GM19328 (cell line): Measurements from ENCODE around the gene MDP1.

ENCODE experiments used
- ATAC-seq: cut with Tn5 transposase; IDR thresholded peaks from one replicate; pipeline ENCODE4 v1.9.1; 2021; ENCODE audit warnings: mild to moderate bottlenecking, moderate library complexity; ENCODE audit not compliant: unreplicated experiment

Gene MDP1

DNA sequence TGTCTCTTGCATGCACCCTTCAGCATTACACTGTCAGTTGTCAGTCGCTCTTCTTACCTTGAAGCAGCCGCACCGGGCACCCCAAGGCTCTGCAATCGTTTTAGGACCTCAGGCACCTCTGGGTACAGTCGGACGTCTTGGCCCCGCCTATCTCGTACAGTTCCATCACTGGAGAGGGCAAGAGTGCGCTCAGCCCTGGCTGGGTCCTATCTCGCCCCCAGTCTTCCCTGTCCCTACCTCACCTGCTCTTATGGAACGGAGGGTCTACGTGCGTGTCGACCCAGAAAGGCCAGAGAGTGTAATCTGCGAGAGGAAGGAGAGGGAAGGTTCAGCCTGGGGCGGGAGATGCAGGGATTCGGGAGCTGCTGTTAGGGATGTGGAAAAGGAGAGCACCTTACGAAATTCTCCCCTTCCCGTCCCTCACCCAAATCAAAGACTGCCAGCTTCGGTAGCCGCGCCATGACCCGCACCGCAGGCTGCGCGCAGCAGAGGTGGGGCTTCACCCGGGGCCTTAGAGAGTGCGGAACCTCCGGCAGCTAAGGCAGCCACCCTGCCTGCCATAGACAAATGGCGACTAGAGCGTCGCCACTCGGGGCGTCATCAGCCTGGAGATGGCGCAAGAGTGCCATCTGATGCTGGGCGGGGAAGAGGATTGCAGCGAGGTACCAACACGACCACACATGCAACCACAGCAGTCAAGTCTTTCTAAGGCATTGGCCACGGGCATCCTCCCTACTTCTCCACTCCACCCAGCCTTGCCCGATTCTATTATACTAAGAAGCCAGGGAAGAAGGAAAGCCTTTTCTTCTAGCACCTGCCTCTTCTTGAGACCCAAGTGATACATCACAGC is at the start of gene MDP1:
Gene MDP1, minus strand, starts transcription at position 572 of the 850 bp plus-strand sequence. Its CDS starts 111 bp downstream, at position 461.
- peak; percentile 49 for ATAC-seq

DNA sequence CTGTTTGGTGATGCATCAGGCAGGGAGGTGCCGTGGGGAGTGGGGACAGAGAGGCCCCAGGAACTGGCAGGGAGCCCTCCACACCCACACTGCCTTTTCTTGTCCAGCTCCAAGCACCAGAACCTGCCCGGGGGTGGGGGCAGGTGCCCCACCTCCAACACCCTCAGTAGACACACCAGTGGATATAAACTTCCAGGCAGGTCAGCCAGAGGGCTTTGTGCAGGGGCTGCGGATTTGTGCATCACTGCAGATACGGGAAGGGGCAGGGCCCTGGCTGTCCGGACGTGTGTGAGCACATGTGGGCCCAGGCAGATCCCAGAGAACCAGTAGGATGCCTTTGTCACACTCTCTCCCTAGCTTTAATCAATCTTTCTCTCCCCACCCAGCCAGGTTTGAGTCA is 48.4 kb upstream of the MDP1 start:
- ATAC-seq, result no peak

GRCh38 chr14:24263848-24264247 is 48.0 kb upstream of the MDP1 start:
- ATAC-seq, result no peak

DNA sequence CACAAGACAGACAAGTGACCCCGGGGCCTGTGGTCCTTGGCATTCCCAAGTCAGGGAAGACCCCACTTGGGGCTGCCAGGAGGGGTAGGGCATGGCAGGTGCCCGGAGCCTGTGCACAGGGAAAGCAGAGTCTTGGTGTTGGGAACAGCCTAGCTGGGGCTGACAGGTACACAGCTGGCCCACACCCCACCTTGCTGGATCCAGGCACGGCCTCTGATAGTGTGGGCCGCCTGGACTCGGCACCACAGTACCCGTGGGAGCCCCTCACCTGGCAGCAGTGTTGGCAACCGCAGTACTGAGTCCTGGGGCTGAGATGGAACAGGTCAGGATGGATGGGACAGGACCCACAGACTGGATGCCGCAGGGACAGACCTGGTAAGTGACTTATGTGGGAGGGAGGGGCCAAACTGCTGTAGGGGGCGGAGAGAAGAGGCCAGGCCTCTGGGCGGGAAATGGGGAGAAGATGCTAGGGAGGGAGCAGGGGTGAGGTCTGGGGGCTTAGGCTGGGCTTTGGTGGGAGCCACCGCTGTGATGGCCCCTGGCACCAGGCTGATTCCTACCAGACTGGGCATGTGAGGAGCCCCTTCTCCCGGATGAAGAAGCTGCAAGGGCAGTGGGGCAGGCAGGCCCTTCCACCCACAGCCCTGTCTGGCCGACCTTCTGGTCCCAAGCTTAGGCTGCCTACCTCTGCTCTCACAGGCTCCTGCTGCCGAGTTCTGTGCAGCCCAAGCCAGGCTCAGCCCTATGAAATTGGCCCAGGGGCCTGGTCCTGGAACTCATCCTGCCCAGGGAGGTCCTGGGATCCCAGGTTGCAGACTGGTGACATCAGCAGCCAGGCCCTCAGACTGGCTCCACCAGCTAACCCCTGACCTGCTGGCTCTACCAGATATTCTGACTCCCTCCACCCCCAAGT is 47.2 kb upstream of the MDP1 start, which contains the start of gene TGM1:
Gene TGM1, minus strand, starts transcription at position 357 of the 913 bp plus-strand sequence. CDS start 825 bp downstream, outside the sequence.
- no peak for ATAC-seq

- ATAC-seq, result no peak
Measured at GRCh38 chr14:24261969-24262327, 46.1 kb upstream of the MDP1 start.

DNA sequence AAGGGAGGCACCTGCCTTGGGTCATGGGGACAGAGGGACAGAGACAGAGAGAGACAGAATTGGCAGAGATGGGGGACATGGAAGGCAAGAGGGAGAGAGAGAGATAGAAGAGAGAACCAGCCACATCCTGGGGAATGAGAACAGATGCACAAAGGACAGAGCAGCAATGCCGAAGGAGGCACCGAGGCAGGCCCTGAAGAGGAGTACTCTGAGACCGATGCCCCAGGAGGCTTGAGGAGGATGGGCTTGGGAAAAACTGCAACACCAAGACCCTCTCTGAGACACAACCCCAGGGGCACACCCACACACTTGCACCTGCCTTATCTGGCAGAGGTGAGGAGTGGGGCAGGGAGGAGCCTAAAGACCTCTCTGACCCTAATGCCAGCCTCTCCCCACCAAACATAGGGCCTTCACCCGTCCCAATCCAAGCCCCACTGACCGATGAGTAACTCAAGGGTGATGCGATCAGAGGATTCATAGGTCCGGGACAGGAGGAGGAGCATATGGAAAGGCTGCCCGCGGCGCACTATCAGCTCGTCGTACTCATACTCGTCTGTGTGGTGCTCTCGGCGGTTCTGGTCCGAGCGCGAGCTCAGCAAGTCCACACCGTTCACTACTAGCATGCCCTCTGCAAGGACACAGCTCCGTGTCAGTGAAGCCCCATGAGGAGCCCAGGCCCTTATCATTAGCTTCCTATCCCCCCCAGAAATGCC is 45.5 kb upstream of the MDP1 start:
- ATAC-seq, result no peak

DNA sequence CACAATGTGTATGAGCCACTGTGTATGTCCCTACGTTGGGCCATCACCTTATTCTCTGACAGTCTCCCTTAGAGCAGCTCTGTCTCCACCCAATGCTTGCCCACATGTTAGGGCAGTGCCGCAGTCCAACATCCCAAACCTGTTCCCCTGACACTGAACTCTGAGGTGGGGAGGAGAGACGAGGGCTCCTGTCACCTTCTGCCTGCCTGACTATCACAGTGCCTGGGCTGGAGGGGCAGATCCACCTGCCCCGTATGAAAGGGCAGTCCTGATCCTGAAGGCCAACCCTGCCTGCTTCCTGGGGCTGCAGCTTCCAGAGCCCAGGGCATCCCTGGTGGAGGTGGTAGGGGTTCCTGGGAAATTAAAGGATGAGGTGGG is 44.9 kb upstream of the MDP1 start:
- no peak for ATAC-seq

DNA sequence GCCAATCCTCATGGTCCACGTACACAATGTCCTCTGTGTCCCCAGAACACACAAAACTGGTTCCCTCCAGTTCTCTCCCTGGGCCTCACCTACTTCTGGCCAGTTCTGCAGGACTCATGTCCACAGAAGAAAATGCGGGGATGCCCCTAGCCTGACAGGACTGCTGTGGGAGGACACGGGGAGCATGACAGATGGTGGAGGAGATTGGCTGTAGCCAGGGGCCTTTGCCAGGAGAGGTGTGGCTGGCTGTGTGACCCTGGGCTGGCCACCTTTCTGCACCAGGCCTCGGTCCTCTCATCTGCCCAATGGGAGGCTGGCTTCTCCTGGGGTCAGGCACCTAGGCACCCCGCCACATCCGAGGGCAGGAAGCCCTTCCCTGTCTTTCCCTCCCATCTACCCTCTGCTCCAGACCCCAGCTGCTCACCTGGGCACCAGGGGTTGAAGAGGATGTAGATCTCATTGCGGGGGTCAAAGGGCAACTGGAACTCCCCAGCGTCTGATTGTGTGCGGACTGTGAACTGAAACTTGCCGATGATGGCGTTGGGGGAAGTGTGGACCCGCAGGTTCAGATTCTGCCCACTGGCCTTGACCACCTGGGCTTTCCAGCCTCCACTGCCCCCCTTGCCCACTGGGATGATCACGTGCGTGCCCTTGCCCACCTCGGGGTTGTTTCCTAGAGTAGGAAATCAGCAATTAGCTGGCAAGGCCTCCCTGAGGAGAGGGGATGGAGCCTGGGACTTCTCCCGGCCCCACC is 44.3 kb upstream of the MDP1 start:
- no peak for ATAC-seq

DNA sequence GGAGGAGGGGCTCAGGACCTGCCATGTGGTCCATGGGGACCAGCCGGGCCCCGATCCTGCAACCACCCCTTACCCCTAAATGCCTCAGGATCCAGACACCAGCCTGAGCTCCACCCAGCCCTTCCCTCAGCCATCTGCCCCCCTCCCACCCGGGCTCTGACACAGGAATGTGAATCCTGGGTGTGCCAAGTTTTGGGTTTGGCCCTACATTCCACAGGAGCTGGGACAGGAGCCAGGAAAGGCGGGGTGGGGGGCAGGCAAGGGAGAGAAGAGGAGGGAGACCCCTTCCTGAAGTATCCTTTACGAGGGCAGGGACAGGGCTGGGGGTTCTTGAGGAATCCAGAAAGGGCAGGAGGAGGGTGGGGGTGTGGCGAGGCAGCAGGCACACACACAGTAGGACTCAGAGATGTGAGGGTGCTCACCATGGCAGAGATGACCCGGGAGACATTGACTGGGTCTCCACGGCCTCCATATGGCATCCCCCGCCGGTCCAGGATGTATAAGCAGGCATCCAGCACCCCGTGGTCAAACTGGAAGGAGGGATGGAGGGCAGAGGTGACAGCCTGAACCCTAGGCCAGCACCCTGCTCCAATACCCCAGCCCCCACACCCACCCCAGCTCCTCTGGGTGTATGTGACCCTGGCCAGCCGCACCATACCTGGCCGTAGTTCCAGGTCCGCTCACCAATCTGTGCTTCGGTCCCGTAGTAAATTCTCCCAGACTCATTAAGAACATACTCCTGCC is 43.6 kb upstream of the MDP1 start:
- ATAC-seq, result no peak

- no peak for ATAC-seq
Measured at GRCh38 chr14:24258548-24259265, 42.8 kb upstream of the MDP1 start.

GRCh38 chr14:24258119-24258518 is 42.3 kb upstream of the MDP1 start:
- ATAC-seq, result no peak

DNA sequence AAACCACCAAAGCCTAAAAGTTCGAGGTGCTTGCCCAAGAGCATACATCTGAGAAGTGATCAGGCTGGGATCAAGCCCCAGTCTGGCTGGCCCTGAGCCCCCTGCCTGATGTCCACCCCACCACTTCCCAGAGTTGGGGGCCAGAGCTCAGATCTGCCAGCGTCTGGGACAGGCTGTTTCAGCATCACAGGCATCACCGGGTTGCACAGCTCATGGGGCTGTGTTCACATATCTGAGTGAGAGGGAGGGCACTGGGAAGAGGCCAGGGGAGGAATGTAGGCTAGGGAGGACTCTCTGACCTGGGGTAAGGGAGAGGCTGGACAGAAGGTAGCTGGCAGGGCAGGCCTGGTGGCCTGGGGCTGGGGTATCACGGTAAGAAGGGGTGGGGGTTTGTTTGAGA is 41.1 kb upstream of the MDP1 start:
- ATAC-seq, result no peak

- ATAC-seq, result no peak
Measured at GRCh38 chr14:24255931-24256711, 40.3 kb upstream of the MDP1 start.

- ATAC-seq, result no peak
Measured at GRCh38 chr14:24255438-24255837, 39.6 kb upstream of the MDP1 start.

DNA sequence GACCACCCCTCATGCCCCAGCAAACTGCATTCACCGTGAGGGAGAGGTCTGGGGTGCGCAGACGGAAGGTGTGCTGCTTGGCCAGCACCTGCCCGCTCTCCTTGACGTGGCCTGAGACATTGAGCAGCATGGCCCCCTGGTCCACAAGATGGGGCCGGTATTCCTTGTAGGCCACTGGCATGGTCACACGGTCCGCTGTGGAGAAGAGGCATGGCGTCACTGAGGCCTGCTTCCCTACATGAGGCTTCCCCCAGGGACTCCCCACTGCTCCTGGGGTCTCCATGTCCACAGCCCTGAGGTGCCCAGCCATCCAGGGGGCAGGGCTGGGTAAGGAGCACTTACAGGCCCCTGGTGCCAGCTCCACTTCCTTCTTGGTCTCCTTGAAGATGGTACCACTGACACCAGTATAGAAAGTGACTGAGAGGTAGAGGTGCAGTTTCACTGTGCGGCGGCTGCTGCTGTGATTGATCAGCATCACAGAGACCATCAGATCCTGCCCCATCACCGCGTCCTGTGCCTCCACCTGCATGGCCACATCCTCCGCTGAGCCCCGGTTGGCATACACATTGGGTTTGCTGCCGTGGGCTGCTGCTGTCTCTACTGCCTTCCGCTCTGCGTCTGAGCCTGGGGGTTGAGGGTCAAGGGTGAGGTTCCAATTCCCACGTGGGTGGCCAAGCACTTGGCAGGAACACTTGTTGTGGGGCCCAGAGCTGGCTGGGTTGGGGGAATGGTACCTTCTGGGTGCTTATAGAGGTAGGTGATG is 38.9 kb upstream of the MDP1 start:
- ATAC-seq, result no peak

- no peak for ATAC-seq
Measured at GRCh38 chr14:24253936-24254335, 38.1 kb upstream of the MDP1 start.

DNA sequence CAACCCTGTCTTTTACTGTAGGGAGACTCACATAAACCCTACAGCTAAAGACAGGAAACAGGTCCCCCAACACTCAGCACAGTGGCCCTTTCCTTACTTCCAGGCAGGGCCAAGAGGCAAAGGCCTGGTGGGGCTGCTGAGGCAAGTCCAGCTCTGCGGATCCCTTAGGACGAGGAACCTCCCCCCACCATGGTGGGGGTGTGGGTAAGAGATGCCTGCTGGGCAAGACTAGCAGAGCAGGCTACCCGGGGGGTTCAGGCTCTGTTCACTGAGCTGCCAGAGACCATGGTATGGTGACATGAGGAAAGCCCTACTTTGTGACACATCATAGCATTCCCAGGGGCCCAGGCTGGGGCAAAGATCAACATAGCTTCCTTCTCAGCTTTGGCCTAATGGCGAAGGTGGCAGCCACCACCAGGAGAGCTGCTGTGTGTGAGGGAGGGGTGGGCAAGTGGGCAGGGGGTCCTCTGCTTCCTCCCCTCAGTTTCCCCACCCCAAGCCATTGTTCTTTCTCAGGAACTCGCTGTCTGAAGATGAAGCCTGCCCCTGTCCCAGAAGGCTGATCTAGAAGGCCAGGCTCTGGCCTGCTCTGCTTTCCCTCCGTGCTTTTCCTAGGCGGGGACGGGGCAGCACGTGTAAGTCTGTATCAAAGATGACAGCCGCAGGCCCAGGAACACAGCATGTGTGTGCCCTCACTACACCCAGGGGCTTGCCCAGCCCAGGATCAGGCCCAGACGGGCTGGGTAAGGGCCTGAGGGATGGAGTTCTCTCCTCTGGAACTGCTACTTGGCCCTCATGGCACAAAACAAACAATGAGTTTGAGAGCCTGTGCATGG is 36.6 kb upstream of the MDP1 start:
- ATAC-seq, result no peak
